Liver (tissue), 9 donors: ENCODE results near the gene UNC93A. TPM values are rescaled to one million over a fixed set of nuclear protein-coding genes. Genes with fewer than 3 reads are reported as not detected.

ENCODE experiments used
- DNase-seq: peaks from one replicate; pipeline ENCODE4 v3.0.0-alpha.2; 2017; ENCODE audit warnings: low spot score
- H3K27ac ChIP-seq, 2 donors: one replicate each; pipeline ENCODE4 v1.7.0; 2013; ENCODE audit warnings: inconsistent platforms in 2 of 2, low read length in 2 of 2, control low read depth in 1 of 2, low read depth in 1 of 2, mild to moderate bottlenecking in 1 of 2
- H3K27me3 ChIP-seq, 4 donors: one replicate each; pipeline versions ENCODE4 v1.6.1 to v1.7.0; 2013; ENCODE audit warnings: low read length in 3 of 4, inconsistent platforms in 1 of 4, mild to moderate bottlenecking in 1 of 4, moderate library complexity in 1 of 4; ENCODE audit not compliant: control insufficient read depth in 4 of 4, insufficient read depth in 4 of 4
- H3K36me3 ChIP-seq, 4 donors: one replicate each; pipeline versions ENCODE4 v1.6.1 to v1.7.0; 2013; ENCODE audit warnings: low read length in 3 of 4, mild to moderate bottlenecking in 3 of 4, low read depth in 1 of 4, moderate library complexity in 1 of 4; ENCODE audit not compliant: control insufficient read depth in 4 of 4, insufficient read depth in 3 of 4
- H3K4me1 ChIP-seq, 4 donors: one replicate each; pipeline versions ENCODE4 v1.6.1 to v1.7.0; 2013; ENCODE audit warnings: low read length in 3 of 4, mild to moderate bottlenecking in 3 of 4, moderate library complexity in 1 of 4; ENCODE audit not compliant: control insufficient read depth in 4 of 4, insufficient read depth in 4 of 4
- H3K4me3 ChIP-seq, 3 donors: one replicate each; pipeline versions ENCODE4 v1.6.1 to v1.7.0; 2013; ENCODE audit warnings: low read length in 3 of 3, control low read depth in 1 of 3, low read depth in 1 of 3, mild to moderate bottlenecking in 1 of 3
- H3K9ac ChIP-seq, 2 donors: one replicate each; pipeline ENCODE4 v1.7.0; 2013; ENCODE audit warnings: low read length in 2 of 2, mild to moderate bottlenecking in 2 of 2, moderate library complexity in 2 of 2, control low read depth in 1 of 2, low read depth in 1 of 2
- H3K9me3 ChIP-seq, 4 donors: one replicate each; pipeline versions ENCODE4 v1.6.1 to v1.7.0; 2013; ENCODE audit warnings: low read length in 3 of 4; ENCODE audit not compliant: control insufficient read depth in 4 of 4
- FOXA1 ChIP-seq: IDR thresholded peaks from 2 replicates; pipeline ENCODE4 v1.6.1; 2016; ENCODE audit warnings: antibody characterized with exemption
- GABPA ChIP-seq, 2 donors: IDR thresholded peaks in 1 of 2; conservative IDR thresholded peaks in 1 of 2; 2 replicates each; pipeline ENCODE4 v1.6.1; 2016; ENCODE audit warnings: antibody characterized with exemption in 2 of 2, mild to moderate bottlenecking in 1 of 2, moderate library complexity in 1 of 2
- HNF4A ChIP-seq, 2 donors: conservative IDR thresholded peaks; 2 replicates each; pipeline ENCODE4 v1.6.1; 2016; ENCODE audit warnings: antibody characterized with exemption in 2 of 2, mild to moderate bottlenecking in 2 of 2
- RAD21 ChIP-seq, 2 donors: IDR thresholded peaks; 2 replicates each; pipeline ENCODE4 v1.6.1; 2016; ENCODE audit warnings: antibody characterized with exemption in 2 of 2, mild to moderate bottlenecking in 2 of 2
- RXRA ChIP-seq, 2 donors: IDR thresholded peaks; 2 replicates each; pipeline ENCODE4 v1.6.1; 2017 to 2018; ENCODE audit warnings: antibody characterized with exemption in 2 of 2, mild to moderate bottlenecking in 1 of 2
- SP1 ChIP-seq: IDR thresholded peaks from 2 replicates; pipeline ENCODE4 v1.6.1; 2018; ENCODE audit warnings: antibody characterized with exemption, mild to moderate bottlenecking
- YY1 ChIP-seq: IDR thresholded peaks from 2 replicates; pipeline ENCODE4 v1.6.1; 2016; ENCODE audit warnings: antibody characterized with exemption, mild to moderate bottlenecking
- WGBS: extraction: QIAGEN DNeasy Blood & Tissue Kit; methylation state at CpG from one replicate; pipeline ENCODE4 v1.1.7; 2013; 5-methylcytosine and 5-hydroxymethylcytosine counted together
- polyA plus RNA-seq, 2 donors: library from polyadenylated mRNA; stranded (reverse) in 1 of 2; unstranded in 1 of 2; fragments of 200-250 nt in 1 of 2; fragments of >200 nt in 1 of 2; fragmentation: Nextera tagmentation in 1 of 2; extraction: Ambion mirVana in 1 of 2; gene quantifications; one replicate each; pipeline versions ENCODE4 v1.2.1 to v1.2.3, GENCODE V29; 2013 to 2015
- total RNA-seq, 2 donors: library from RNA; depleted of rRNA; stranded (reverse); fragments of >200 nt; gene quantifications; one replicate each; pipeline ENCODE4 v1.2.3, GENCODE V29; 2014
- TF ChIP-seq, protein P1 (sequence below): fragments of 150-350 bp; IDR thresholded peaks from 2 replicates; pipeline ENCODE4 v1.5.1; 2017; ENCODE audit warnings: improper control_type of control experiment, low read depth, low read length; ENCODE audit not compliant: missing input control
- TF ChIP-seq, protein P2 (sequence below): IDR thresholded peaks from 2 replicates; pipeline ENCODE4 v1.6.1; 2016; ENCODE audit warnings: antibody characterized with exemption
- TF ChIP-seq, protein P3 (sequence below): IDR thresholded peaks from 2 replicates; pipeline ENCODE4 v1.6.1; 2016; ENCODE audit warnings: antibody characterized with exemption
- TF ChIP-seq, protein P4 (sequence below): IDR thresholded peaks from 2 replicates; pipeline ENCODE4 v1.6.1; 2016; ENCODE audit warnings: antibody characterized with exemption
- TF ChIP-seq, protein P5 (sequence below): IDR thresholded peaks from 2 replicates; pipeline ENCODE4 v1.6.1; 2016; ENCODE audit warnings: antibody characterized with exemption, mild to moderate bottlenecking
- donor health status: healthy.
- donor health status: healthy.
- donor health status: healthy.
- donor health status: healthy.
- donor health status: healthy.

UNC93A gene
- total and polyA plus RNA-seq, 4 donors: 0.79 to 14.0 (median 4.6) TPM

DNA sequence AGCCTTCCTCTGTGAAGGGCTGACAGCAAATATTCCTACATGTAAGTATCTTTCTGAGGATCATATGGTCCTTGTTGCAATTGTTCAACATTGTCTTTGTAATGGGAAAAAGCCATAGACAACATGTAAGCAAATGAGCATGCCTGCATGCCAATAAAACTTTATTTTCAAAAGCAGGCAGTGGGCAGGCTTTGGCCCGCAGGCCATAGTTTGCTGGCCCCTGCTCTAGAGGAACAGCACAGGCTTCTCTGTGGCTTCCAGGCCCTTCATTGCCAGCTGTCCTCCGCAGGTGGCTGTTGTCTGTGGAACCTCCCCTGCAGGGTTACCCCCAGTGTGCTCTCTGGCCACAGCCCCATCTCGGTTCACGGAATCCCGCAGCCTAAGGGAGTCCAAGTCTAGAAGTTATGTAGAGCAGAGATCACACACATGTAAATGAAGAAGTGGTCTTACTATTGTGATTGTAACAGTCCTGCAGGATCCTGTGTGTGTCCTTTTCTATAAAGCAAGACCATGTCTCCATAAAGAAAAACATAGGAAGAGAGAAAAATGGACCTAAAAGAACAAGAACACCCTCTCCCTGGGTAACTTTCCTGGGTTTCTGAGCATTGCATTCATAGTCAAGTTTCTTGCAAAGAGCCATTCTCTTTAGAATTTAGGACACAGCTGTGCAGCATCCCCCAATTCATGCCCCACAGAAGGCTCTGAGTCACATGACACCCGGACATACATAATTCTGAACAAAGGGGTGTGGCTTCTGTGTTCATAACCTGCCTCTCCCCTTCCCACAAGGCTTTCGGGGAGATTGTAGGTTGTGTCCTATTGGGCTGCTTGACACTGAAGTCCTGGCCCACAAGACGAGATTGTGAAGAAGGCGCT, 10.0 kb downstream of the UNC93A start (continued):
- TF ChIP-seq, protein P1, sequence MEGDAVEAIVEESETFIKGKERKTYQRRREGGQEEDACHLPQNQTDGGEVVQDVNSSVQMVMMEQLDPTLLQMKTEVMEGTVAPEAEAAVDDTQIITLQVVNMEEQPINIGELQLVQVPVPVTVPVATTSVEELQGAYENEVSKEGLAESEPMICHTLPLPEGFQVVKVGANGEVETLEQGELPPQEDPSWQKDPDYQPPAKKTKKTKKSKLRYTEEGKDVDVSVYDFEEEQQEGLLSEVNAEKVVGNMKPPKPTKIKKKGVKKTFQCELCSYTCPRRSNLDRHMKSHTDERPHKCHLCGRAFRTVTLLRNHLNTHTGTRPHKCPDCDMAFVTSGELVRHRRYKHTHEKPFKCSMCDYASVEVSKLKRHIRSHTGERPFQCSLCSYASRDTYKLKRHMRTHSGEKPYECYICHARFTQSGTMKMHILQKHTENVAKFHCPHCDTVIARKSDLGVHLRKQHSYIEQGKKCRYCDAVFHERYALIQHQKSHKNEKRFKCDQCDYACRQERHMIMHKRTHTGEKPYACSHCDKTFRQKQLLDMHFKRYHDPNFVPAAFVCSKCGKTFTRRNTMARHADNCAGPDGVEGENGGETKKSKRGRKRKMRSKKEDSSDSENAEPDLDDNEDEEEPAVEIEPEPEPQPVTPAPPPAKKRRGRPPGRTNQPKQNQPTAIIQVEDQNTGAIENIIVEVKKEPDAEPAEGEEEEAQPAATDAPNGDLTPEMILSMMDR: no peak
- TF ChIP-seq, protein P2, sequence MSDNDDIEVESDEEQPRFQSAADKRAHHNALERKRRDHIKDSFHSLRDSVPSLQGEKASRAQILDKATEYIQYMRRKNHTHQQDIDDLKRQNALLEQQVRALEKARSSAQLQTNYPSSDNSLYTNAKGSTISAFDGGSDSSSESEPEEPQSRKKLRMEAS: no peak
- TF ChIP-seq, protein P3, sequence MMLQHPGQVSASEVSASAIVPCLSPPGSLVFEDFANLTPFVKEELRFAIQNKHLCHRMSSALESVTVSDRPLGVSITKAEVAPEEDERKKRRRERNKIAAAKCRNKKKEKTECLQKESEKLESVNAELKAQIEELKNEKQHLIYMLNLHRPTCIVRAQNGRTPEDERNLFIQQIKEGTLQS: no peak
- no peak for TF ChIP-seq YY1
- no peak for TF ChIP-seq FOXA1
- no peak for TF ChIP-seq GABPA (IDR thresholded peaks at IDR 0.05 in 1 of 2, conservative IDR thresholded peaks at IDR 0.05 in 1 of 2)

DNA sequence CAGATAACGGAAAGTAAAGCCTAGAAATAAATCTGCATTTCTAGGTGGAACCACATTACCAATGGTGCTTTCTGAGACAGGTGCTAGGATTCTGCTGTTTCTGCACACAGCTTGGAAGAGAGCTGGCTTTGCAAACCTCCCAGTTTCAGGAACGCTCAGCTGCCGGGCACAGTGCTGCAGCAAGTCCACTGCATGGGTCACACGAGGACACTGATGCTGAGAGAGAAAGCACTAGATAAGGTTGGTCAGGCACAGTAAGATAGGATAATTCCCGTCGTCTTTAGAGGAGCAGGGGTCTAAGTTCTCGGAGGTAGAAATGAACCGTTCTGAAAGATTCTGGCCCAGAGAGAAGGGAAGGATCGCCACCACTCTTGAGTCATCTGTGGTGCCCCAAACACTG, 11.0 kb downstream of the UNC93A start:
- Histone ChIP-seq H3K9ac (no peak overlapping the region), H3K4me1 (peaks cover 0 to 15% (median 4%) of the 10 kb centered on the region in 4 donors), H3K36me3 (no peaks in the 10 kb centered on the region), H3K27me3 (no peaks in the 10 kb centered on the region), H3K9me3 (no peaks in the 10 kb centered on the region), H3K4me3 (no peak overlapping the region), H3K27ac (peak overlapping the region in 1 of 2 donors; percentile 25)
- peak in 1 of 2 donors; percentile 53 for TF ChIP-seq RAD21 (IDR thresholded peaks at IDR 0.05)
- TF ChIP-seq HNF4A (conservative IDR thresholded peaks at IDR 0.05): peak in 1 of 2 donors; percentile 41
- TF ChIP-seq SP1: peak; percentile 31
- TF ChIP-seq, protein P4, sequence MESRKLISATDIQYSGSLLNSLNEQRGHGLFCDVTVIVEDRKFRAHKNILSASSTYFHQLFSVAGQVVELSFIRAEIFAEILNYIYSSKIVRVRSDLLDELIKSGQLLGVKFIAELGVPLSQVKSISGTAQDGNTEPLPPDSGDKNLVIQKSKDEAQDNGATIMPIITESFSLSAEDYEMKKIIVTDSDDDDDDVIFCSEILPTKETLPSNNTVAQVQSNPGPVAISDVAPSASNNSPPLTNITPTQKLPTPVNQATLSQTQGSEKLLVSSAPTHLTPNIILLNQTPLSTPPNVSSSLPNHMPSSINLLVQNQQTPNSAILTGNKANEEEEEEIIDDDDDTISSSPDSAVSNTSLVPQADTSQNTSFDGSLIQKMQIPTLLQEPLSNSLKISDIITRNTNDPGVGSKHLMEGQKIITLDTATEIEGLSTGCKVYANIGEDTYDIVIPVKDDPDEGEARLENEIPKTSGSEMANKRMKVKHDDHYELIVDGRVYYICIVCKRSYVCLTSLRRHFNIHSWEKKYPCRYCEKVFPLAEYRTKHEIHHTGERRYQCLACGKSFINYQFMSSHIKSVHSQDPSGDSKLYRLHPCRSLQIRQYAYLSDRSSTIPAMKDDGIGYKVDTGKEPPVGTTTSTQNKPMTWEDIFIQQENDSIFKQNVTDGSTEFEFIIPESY: no peak
- peak in 1 of 2 donors; percentile 88 for TF ChIP-seq RXRA (IDR thresholded peaks at IDR 0.05)
- no peak for DNase-seq
- 59% methylated on average over 9 of the region's 9 CpGs for WGBS

DNA sequence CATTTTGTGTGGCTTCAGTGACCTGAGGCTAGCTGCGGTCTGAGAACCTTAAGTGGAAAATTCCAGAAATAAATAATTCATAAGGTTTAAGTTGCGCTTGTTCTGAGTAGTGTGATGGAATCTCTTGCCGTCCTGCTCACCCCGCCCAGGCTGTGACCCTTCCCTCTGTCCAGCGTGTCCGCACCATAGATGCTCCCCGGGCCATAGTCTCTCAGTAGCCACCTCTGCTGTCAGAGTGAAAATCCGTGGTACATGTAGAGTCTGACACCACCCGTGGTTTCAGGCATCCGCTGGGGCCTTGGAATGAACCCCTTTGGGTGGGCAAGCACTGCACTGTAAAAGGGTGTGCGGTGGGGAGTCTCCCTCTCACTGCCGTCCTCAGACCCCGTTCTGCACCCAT, 11.7 kb downstream of the UNC93A start:
- no peak overlapping the region for H3K4me3 ChIP-seq
- no peak overlapping the region for H3K9ac ChIP-seq
- H3K36me3 ChIP-seq: no peaks in the 10 kb centered on the region
- WGBS: 86% methylated on average over 13 of the region's 13 CpGs
- no peak overlapping the region for H3K27ac ChIP-seq
- H3K4me1 ChIP-seq: peaks cover 0 to 16% (median 4%) of the 10 kb centered on the region in 4 donors
- TF ChIP-seq, protein P5, sequence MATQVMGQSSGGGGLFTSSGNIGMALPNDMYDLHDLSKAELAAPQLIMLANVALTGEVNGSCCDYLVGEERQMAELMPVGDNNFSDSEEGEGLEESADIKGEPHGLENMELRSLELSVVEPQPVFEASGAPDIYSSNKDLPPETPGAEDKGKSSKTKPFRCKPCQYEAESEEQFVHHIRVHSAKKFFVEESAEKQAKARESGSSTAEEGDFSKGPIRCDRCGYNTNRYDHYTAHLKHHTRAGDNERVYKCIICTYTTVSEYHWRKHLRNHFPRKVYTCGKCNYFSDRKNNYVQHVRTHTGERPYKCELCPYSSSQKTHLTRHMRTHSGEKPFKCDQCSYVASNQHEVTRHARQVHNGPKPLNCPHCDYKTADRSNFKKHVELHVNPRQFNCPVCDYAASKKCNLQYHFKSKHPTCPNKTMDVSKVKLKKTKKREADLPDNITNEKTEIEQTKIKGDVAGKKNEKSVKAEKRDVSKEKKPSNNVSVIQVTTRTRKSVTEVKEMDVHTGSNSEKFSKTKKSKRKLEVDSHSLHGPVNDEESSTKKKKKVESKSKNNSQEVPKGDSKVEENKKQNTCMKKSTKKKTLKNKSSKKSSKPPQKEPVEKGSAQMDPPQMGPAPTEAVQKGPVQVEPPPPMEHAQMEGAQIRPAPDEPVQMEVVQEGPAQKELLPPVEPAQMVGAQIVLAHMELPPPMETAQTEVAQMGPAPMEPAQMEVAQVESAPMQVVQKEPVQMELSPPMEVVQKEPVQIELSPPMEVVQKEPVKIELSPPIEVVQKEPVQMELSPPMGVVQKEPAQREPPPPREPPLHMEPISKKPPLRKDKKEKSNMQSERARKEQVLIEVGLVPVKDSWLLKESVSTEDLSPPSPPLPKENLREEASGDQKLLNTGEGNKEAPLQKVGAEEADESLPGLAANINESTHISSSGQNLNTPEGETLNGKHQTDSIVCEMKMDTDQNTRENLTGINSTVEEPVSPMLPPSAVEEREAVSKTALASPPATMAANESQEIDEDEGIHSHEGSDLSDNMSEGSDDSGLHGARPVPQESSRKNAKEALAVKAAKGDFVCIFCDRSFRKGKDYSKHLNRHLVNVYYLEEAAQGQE: no peak
- TF ChIP-seq GABPA (IDR thresholded peaks at IDR 0.05 in 1 of 2, conservative IDR thresholded peaks at IDR 0.05 in 1 of 2): no peak
- TF ChIP-seq, protein P4: no peak
- TF ChIP-seq, protein P1: no peak
- no peaks in the 10 kb centered on the region for H3K9me3 ChIP-seq
- no peak for DNase-seq
- no peaks in the 10 kb centered on the region for H3K27me3 ChIP-seq
